ENCODE data around the gene NBEAL1. TPM values are rescaled to one million over a fixed set of nuclear protein-coding genes. Genes with fewer than 3 reads are reported as not detected.

Gene NBEAL1
- total RNA-seq, 1 donor from 2014 or later, result 18.0 TPM

- Histone ChIP-seq H3K36me3 (peaks cover 14% of the 10 kb centered on the region), H3K27me3 (ENCODE audit: low read depth) (no peaks in the 10 kb centered on the region), H3K4me1 (peaks cover 36% of the 10 kb centered on the region), H3K9me3 (replicated peaks) (no peaks in the 10 kb centered on the region), H3K4me3 (peak overlapping the region; percentile 98), H3K27ac (replicated peaks) (peak overlapping the region; percentile 99)
- no peak for DNase-seq
- intact Hi-C loops (cut with micrococcal nuclease), result no loop called here
- no peak for TF ChIP-seq CTCF (IDR thresholded peaks at IDR 0.05; ENCODE audit: borderline replicate concordance)
These were observed 223.6 kb downstream of the NBEAL1 start for GRCh38 chr2:203238292-203238703.

- no peaks in the 10 kb centered on the region for H3K27me3 ChIP-seq (ENCODE audit: low read depth)
- peak; percentile 96 for DNase-seq
- intact Hi-C loops (cut with micrococcal nuclease), result no loop called here
- TF ChIP-seq CTCF (IDR thresholded peaks at IDR 0.05; ENCODE audit: borderline replicate concordance), result peak; percentile 62
- no peaks in the 10 kb centered on the region for H3K9me3 ChIP-seq (replicated peaks)
- peaks cover 20% of the 10 kb centered on the region for H3K36me3 ChIP-seq
- peak within 1 kb of the TSS; percentile 99 for H3K27ac ChIP-seq (replicated peaks)
- H3K4me1 ChIP-seq, result peaks cover 36% of the 10 kb centered on the region
- peak within 1 kb of the TSS; percentile 98 for H3K4me3 ChIP-seq
These were observed 224.2 kb downstream of the NBEAL1 start, which contains the start of gene CYP20A1 for GRCh38 chr2:203238704-203239526. Gene CYP20A1, plus strand, starts transcription at chr2:203239018. Its CDS starts 45 bp downstream, at chr2:203239063.

GRCh38 chr2:203240491-203240890 lies 225.8 kb downstream of the NBEAL1 start:
- Histone ChIP-seq H3K4me3 (peak overlapping the region; percentile 98), H3K4me1 (peaks cover 36% of the 10 kb centered on the region), H3K27me3 (ENCODE audit: low read depth) (no peaks in the 10 kb centered on the region), H3K36me3 (peaks cover 25% of the 10 kb centered on the region), H3K27ac (replicated peaks) (no peak overlapping the region), H3K9me3 (replicated peaks) (no peaks in the 10 kb centered on the region)
- intact Hi-C loops (cut with micrococcal nuclease), result no loop called here
- no peak for TF ChIP-seq CTCF (IDR thresholded peaks at IDR 0.05; ENCODE audit: borderline replicate concordance)
- DNase-seq, result no peak

- H3K9me3 ChIP-seq (replicated peaks), result no peaks in the 10 kb centered on the region
- intact Hi-C loops (cut with micrococcal nuclease), result no loop called here
- H3K27me3 ChIP-seq (ENCODE audit: low read depth), result no peaks in the 10 kb centered on the region
- no peak overlapping the region for H3K4me3 ChIP-seq
- H3K36me3 ChIP-seq, result peaks cover 44% of the 10 kb centered on the region
- DNase-seq, result no peak
- TF ChIP-seq CTCF (IDR thresholded peaks at IDR 0.05; ENCODE audit: borderline replicate concordance), result no peak
- H3K4me1 ChIP-seq, result peaks cover 36% of the 10 kb centered on the region
- no peak overlapping the region for H3K27ac ChIP-seq (replicated peaks)
These were observed 227.8 kb downstream of the NBEAL1 start for GRCh38 chr2:203242518-203242917.

- intact Hi-C loops (cut with micrococcal nuclease), result no loop called here
- H3K36me3 ChIP-seq, result peaks cover 74% of the 10 kb centered on the region
- no peaks in the 10 kb centered on the region for H3K27me3 ChIP-seq (ENCODE audit: low read depth)
- DNase-seq, result no peak
- TF ChIP-seq CTCF (IDR thresholded peaks at IDR 0.05; ENCODE audit: borderline replicate concordance), result no peak
- no peaks in the 10 kb centered on the region for H3K9me3 ChIP-seq (replicated peaks)
- no peaks in the 10 kb centered on the region for H3K4me1 ChIP-seq
- no peak overlapping the region for H3K27ac ChIP-seq (replicated peaks)
- H3K4me3 ChIP-seq, result no peak overlapping the region
These were observed 232.0 kb downstream of the NBEAL1 start for GRCh38 chr2:203246646-203247045.
